Activated naive CD4-positive, alpha-beta T cell treated with anti-CD3 and anti-CD28 coated beads, Interleukin-2, amount 50 U/mL, for 24 hours (primary cell): Measurements from ENCODE around the gene FCHSD2.
A peak's percentile ranks its signal among the peaks of the same experiment; 100 is the strongest.

Experiments used
- H3K27ac Mint-ChIP-seq: one replicate; pipeline ENCODE4 v1.8.0; 2021; ENCODE audit warnings: mild to moderate bottlenecking, mixed read lengths
- H3K27me3 Mint-ChIP-seq: one replicate; pipeline ENCODE4 v1.8.0; 2021; ENCODE audit warnings: mixed read lengths
- H3K36me3 Mint-ChIP-seq: one replicate; pipeline ENCODE4 v1.8.0; 2021; ENCODE audit warnings: mixed read lengths
- H3K4me1 Mint-ChIP-seq: one replicate; pipeline ENCODE4 v1.8.0; 2021; ENCODE audit warnings: mixed read lengths
- H3K4me3 Mint-ChIP-seq: one replicate; pipeline ENCODE4 v1.8.0; 2021; ENCODE audit warnings: mild to moderate bottlenecking, mixed read lengths
- H3K9me3 Mint-ChIP-seq: one replicate; pipeline ENCODE4 v1.8.0; 2021; ENCODE audit warnings: mixed read lengths

Gene FCHSD2

DNA sequence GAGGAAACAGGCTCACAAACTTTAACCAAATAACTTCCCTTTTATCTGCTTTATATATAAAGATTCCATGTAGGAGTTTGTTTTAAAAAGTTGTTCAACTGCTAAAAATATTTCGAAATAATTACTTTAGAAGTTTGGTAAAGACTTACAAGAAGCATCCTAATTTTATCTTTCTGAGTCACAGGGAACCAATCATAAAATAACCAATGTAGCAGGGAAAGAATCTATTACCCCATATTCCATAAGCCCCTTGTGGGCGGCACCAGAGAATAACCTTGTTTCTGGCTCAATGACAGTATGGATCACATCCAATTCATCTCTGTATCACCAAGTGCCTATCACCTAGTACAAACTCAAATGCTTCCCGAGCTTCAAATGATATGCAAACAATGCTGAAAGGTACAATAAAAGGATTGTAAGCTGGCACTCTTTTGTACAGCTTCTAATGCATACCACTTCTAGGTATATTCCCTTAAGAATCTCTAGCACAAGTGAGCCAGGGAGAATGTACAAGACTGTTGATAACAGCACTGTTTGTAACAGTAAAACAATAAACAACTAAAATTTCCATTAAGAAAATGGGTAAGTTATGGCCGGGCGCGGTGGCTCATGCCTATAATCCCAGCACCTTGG is 169.5 kb downstream of the FCHSD2 start:
- Mint-ChIP-seq H3K27me3 (no peaks in the 10 kb centered on the region), H3K4me3 (no peak overlapping the region), H3K9me3 (no peaks in the 10 kb centered on the region), H3K4me1 (peaks cover 31% of the 10 kb centered on the region), H3K27ac (no peak overlapping the region), H3K36me3 (peaks cover 20% of the 10 kb centered on the region)

GRCh38 chr11:72971192-72971967 is 170.7 kb downstream of the FCHSD2 start:
- no peaks in the 10 kb centered on the region for H3K27me3 Mint-ChIP-seq
- H3K9me3 Mint-ChIP-seq: no peaks in the 10 kb centered on the region
- H3K4me3 Mint-ChIP-seq: no peak overlapping the region
- peaks cover 16% of the 10 kb centered on the region for H3K36me3 Mint-ChIP-seq
- peaks cover 31% of the 10 kb centered on the region for H3K4me1 Mint-ChIP-seq
- H3K27ac Mint-ChIP-seq: no peak overlapping the region

DNA sequence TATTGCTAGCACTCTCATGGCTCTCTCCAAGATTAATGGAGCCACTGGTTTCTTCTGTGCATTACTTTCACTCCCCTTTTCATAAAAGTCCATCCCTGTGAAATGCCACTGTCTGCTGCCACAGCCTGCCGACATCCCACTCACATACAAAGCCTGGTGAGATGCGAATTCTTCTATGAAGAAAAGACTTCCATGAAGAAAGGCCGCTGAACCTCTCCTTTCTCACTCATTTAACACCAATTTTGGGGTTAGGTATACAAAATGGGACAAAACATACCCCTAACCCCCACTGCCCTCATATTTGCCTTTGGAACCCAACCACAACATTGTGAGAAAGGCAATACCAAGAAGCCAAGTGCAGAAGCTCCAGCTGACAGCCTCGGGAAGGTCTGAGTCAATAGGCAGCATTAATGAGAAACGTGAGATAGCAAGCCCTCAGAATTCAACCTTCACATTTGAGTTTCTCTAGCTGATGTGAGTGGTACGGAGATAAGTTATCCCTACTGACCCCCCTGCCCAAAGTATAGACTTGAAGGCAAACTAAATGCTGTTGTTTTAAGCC is 171.5 kb downstream of the FCHSD2 start:
- Mint-ChIP-seq H3K27ac (no peak overlapping the region), H3K27me3 (no peaks in the 10 kb centered on the region), H3K9me3 (no peaks in the 10 kb centered on the region), H3K4me1 (peaks cover 30% of the 10 kb centered on the region), H3K36me3 (peaks cover 15% of the 10 kb centered on the region), H3K4me3 (no peak overlapping the region)

GRCh38 chr11:72969894-72970335 is 172.2 kb downstream of the FCHSD2 start:
- H3K27me3 Mint-ChIP-seq: no peaks in the 10 kb centered on the region
- no peak overlapping the region for H3K4me3 Mint-ChIP-seq
- H3K4me1 Mint-ChIP-seq: peaks cover 30% of the 10 kb centered on the region
- no peaks in the 10 kb centered on the region for H3K9me3 Mint-ChIP-seq
- peak overlapping the region; percentile 76 for H3K27ac Mint-ChIP-seq
- peaks cover 13% of the 10 kb centered on the region for H3K36me3 Mint-ChIP-seq

DNA sequence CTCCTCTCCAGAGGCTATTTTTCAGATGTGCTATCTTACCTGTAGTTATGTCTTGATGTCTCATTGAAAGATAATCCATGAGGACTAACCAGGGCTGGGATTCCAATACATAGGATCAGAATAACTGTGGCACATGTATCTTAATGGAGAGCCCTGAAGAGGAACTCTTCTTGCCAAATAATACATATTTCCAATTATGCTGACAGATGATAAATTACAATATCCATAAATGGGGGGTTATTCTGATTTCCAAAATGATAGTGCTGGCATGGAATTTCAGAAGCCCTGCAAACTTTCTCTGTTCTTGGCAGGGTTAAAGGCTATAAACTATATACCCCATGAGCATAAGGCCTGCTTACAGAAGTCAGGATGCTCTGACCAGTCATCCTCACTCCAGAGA is 173.7 kb downstream of the FCHSD2 start:
- Mint-ChIP-seq H3K27me3 (no peaks in the 10 kb centered on the region), H3K9me3 (no peaks in the 10 kb centered on the region), H3K27ac (no peak overlapping the region), H3K4me1 (peaks cover 30% of the 10 kb centered on the region), H3K36me3 (peaks cover 6% of the 10 kb centered on the region), H3K4me3 (no peak overlapping the region)

DNA sequence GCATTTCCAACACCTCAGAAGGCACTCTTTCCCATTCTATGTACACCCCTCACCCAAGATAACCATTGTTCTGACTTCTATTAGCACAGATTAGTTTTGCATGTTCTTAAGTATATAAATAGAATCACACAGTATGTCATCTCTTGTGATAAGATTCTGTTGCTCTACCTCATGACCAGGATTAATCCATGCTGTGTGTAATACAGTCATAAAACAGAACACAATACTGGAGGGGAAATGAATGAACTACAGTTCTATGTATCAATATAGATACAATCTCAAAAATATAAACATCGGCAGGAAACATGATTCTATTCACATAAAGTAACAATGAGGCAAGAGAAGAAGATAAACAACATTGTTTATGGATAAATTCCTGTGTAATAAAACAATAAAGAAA is 176.4 kb downstream of the FCHSD2 start:
- no peak overlapping the region for H3K4me3 Mint-ChIP-seq
- peaks cover 22% of the 10 kb centered on the region for H3K4me1 Mint-ChIP-seq
- H3K9me3 Mint-ChIP-seq: no peaks in the 10 kb centered on the region
- no peak overlapping the region for H3K27ac Mint-ChIP-seq
- peaks cover 5% of the 10 kb centered on the region for H3K36me3 Mint-ChIP-seq
- no peaks in the 10 kb centered on the region for H3K27me3 Mint-ChIP-seq

DNA sequence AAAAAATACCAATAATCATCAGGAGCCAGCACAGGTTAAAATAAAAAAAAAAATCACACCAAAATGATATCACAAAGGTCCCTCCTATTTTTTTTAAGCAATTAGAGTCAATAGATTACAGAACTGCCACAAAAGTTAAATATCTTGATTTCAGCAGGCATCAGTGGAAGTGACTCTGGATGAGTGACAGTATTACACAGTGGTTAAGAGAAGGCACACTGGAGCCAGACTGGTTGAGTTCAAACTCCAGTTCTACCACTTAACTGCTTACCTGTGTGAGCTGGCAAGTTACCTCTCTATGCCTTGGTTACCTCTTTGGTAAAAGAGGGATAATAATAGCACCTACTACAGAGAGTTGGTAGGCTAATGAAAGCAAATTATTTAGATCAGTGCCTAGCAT is 179.4 kb downstream of the FCHSD2 start:
- Mint-ChIP-seq H3K27ac (no peak overlapping the region), H3K4me1 (peaks cover 3% of the 10 kb centered on the region), H3K27me3 (no peaks in the 10 kb centered on the region), H3K4me3 (no peak overlapping the region), H3K36me3 (peaks cover 17% of the 10 kb centered on the region), H3K9me3 (no peaks in the 10 kb centered on the region)

GRCh38 chr11:72962084-72962483 is 180.0 kb downstream of the FCHSD2 start:
- H3K4me3 Mint-ChIP-seq: no peak overlapping the region
- H3K4me1 Mint-ChIP-seq: peaks cover 3% of the 10 kb centered on the region
- H3K27ac Mint-ChIP-seq: no peak overlapping the region
- no peaks in the 10 kb centered on the region for H3K27me3 Mint-ChIP-seq
- H3K36me3 Mint-ChIP-seq: peaks cover 20% of the 10 kb centered on the region
- H3K9me3 Mint-ChIP-seq: no peaks in the 10 kb centered on the region

- Mint-ChIP-seq H3K27me3 (no peaks in the 10 kb centered on the region), H3K9me3 (no peaks in the 10 kb centered on the region), H3K36me3 (peaks cover 19% of the 10 kb centered on the region), H3K4me1 (peaks cover 4% of the 10 kb centered on the region), H3K4me3 (no peak overlapping the region), H3K27ac (no peak overlapping the region)
These were observed 182.0 kb downstream of the FCHSD2 start for GRCh38 chr11:72959998-72960731.

DNA sequence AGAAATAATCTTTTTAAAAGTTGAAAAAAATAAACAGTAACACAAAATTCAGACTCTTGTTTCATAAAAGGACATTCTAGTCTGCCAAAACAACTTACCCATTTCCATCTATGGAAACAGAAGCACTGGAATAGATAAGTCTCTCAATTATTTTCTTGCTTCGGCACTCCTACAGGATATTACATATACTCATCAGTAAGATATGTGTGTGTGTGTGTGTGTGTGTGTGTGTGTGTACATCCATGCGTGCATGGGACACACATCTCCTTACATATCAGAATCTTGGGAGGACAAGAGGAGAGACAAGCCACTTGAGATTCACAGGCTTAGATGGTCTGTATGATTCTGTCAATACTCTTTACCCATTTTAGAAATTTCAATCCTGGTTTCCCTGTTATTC is 183.3 kb downstream of the FCHSD2 start:
- no peaks in the 10 kb centered on the region for H3K9me3 Mint-ChIP-seq

DNA sequence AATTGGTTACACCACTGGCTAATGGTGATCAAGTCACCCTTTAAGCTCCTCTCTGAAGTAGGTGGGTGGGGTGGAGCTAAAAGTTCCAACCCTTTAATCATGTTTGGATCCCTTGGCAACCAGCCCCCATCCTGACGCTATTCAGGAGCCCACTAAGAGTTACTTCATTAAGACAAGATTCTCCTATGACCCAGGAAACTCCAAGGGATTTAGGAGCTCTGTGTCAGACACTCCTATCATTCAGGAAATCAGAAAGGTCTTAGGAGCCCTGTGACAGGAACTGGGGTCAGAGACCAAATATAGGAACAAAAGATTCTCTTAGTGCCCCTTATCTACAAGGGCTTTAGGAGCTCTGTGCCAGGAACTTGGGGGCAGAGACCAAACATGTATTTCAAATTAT is 186.7 kb downstream of the FCHSD2 start:
- peaks cover 4% of the 10 kb centered on the region for H3K4me1 Mint-ChIP-seq
- no peaks in the 10 kb centered on the region for H3K27me3 Mint-ChIP-seq
- H3K4me3 Mint-ChIP-seq: no peak overlapping the region
- no peaks in the 10 kb centered on the region for H3K9me3 Mint-ChIP-seq
- no peak overlapping the region for H3K27ac Mint-ChIP-seq
- peaks cover 24% of the 10 kb centered on the region for H3K36me3 Mint-ChIP-seq

More for the DNA sequence above, 183.3 kb downstream of the FCHSD2 start:
- Mint-ChIP-seq H3K36me3 (peaks cover 21% of the 10 kb centered on the region), H3K4me3 (no peak overlapping the region), H3K27me3 (no peaks in the 10 kb centered on the region), H3K4me1 (peaks cover 4% of the 10 kb centered on the region), H3K27ac (no peak overlapping the region)

- Mint-ChIP-seq H3K4me1 (peaks cover 4% of the 10 kb centered on the region), H3K4me3 (no peak overlapping the region), H3K9me3 (peaks cover 4% of the 10 kb centered on the region), H3K27ac (no peak overlapping the region), H3K36me3 (peaks cover 24% of the 10 kb centered on the region), H3K27me3 (no peaks in the 10 kb centered on the region)
These were observed 187.3 kb downstream of the FCHSD2 start for GRCh38 chr11:72954860-72955259.

- peaks cover 4% of the 10 kb centered on the region for H3K4me1 Mint-ChIP-seq
- peaks cover 4% of the 10 kb centered on the region for H3K9me3 Mint-ChIP-seq
- H3K36me3 Mint-ChIP-seq: peaks cover 23% of the 10 kb centered on the region
- H3K27me3 Mint-ChIP-seq: no peaks in the 10 kb centered on the region
- no peak overlapping the region for H3K27ac Mint-ChIP-seq
- no peak overlapping the region for H3K4me3 Mint-ChIP-seq
These were observed 188.5 kb downstream of the FCHSD2 start for GRCh38 chr11:72953637-72954036.

DNA sequence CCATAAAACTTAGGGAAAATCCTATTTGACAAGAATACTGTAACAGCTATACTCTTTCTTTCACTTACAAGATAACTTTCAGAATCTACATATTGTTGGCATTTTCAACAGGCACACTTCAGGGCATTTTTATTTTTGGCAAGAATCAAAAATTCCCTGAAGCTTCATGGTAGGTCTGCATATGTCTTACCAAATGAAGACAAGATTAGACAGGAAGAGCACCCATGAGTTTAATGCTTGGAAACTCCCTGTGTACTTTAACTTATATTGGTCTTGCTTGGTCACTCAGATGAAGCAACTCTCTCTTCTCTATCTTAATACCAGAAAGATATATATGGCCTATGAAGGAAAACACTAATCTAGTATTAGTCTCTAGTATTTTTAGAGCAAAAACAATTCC is 190.2 kb downstream of the FCHSD2 start:
- H3K4me3 Mint-ChIP-seq: no peak overlapping the region

DNA sequence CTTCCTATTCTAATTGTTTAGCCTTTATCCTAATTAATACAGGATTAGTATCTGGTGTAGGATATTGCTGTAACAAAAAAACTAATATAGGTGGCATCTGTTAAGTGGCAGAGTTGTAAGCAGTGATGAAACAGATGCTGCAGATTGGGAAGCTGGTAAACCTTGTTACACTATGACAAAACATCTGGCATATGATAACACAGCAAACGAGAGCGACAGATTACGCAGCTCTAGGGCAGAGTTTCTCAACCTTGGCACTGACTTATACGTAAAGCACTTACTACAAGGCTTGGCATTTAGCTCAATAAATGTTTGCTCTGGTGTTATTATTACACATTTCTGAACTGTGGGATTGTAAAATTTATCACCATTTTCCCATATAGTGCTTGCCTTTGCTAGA is 190.9 kb downstream of the FCHSD2 start:
- Mint-ChIP-seq H3K27ac (no peak overlapping the region), H3K4me1 (peaks cover 4% of the 10 kb centered on the region), H3K27me3 (no peaks in the 10 kb centered on the region), H3K4me3 (no peak overlapping the region), H3K36me3 (peaks cover 18% of the 10 kb centered on the region), H3K9me3 (peaks cover 4% of the 10 kb centered on the region)

More for the DNA sequence above, 190.2 kb downstream of the FCHSD2 start:
- Mint-ChIP-seq H3K4me1 (peaks cover 4% of the 10 kb centered on the region), H3K36me3 (peaks cover 18% of the 10 kb centered on the region), H3K27ac (no peak overlapping the region), H3K27me3 (no peaks in the 10 kb centered on the region), H3K9me3 (peaks cover 4% of the 10 kb centered on the region)

- Mint-ChIP-seq H3K4me3 (no peak overlapping the region), H3K9me3 (peaks cover 4% of the 10 kb centered on the region), H3K4me1 (no peaks in the 10 kb centered on the region), H3K36me3 (peaks cover 16% of the 10 kb centered on the region), H3K27me3 (no peaks in the 10 kb centered on the region), H3K27ac (no peak overlapping the region)
These were observed 191.4 kb downstream of the FCHSD2 start for GRCh38 chr11:72950685-72951084.
